GM12878 (cell line): ENCODE results near the gene CASS4. TPM values are rescaled to one million over a fixed set of nuclear protein-coding genes. Genes with fewer than 3 reads are reported as not detected.

Experiments
- ATAC-seq: fragments of 200-7000 bp; cut with Tn5 transposase; 3 replicates; pipeline ENCODE4 v1.9.1; 2020; ENCODE audit warnings: mild to moderate bottlenecking, moderate library complexity
- BruUV-seq: library from RNA; stranded (reverse); fragments of 400-500 nt; replicated peaks from 2 replicates; lab custom pipeline; 2021; lab: Mats Ljungman, UMichigan
- CTCF ChIA-PET: fragments of 300-600 bp; sonication (Branson Sonifier 250); formaldehyde crosslinking; extraction: SDS; loops from one replicate; lab custom pipeline; 2021; ENCODE audit warnings: inconsistent platforms; lab: Yijun Ruan, JAX
- POLR2A ChIA-PET: fragments of 350-600 bp; formaldehyde crosslinking; extraction: SDS; loops from one replicate; lab custom pipeline; 2021; ENCODE audit warnings: inconsistent platforms; lab: Charles Lee
- RAD21 ChIA-PET: fragments of 300-600 bp; sonication (Branson Sonifier 250); formaldehyde crosslinking; loops from one replicate; lab custom pipeline; 2023; ENCODE audit warnings: antibody characterized with exemption; ENCODE audit not compliant: unreplicated experiment; lab: Charles Lee
- SMC1A ChIA-PET: fragments of 300-600 bp; sonication (Branson Sonifier 250); formaldehyde crosslinking; loops from one replicate; lab custom pipeline; 2023; ENCODE audit not compliant: unreplicated experiment, uncharacterized antibody; lab: Charles Lee
- DNase-seq: peaks from one replicate; pipeline ENCODE4 v3.0.0-alpha.2; 2011; ENCODE audit warnings: low read depth, low spot score
- FAIRE-seq: peaks from 3 replicates; lab custom pipeline; 2011; peaks lifted over from hg19 to GRCh38; lab: Jason Lieb, UNC
- H2AFZ ChIP-seq: 2 replicates; pipeline ENCODE4 v1.6.0; 2011; ENCODE audit warnings: low read depth, low read length, control low read depth; ENCODE audit not compliant: control insufficient read depth
- H3K27ac ChIP-seq: 2 replicates; pipeline ENCODE4 v1.5.1; 2011; ENCODE audit warnings: control low read depth; ENCODE audit not compliant: control insufficient read depth, insufficient read depth
- H3K27me3 ChIP-seq, 2 experiments: replicated peaks in 1 of 2; 2 replicates each; pipeline versions ENCODE4 v1.6.0 to v1.6.1; 2011; ENCODE audit warnings: low read length in 1 of 2; ENCODE audit not compliant: control insufficient read depth in 2 of 2, insufficient read depth in 2 of 2
- H3K36me3 ChIP-seq, 2 experiments: 2 replicates each; pipeline ENCODE4 v1.5.1; 2011; ENCODE audit warnings: low read length in 1 of 2; ENCODE audit not compliant: control insufficient read depth in 2 of 2, insufficient read depth in 2 of 2
- H3K4me1 ChIP-seq: 2 replicates; pipeline ENCODE4 v1.6.1; 2011; ENCODE audit warnings: mild to moderate bottlenecking, low read length, moderate library complexity, mixed read lengths; ENCODE audit not compliant: control insufficient read depth, insufficient read depth
- H3K4me2 ChIP-seq: 2 replicates; pipeline ENCODE4 v1.6.0; 2011; ENCODE audit warnings: control low read depth; ENCODE audit not compliant: control insufficient read depth, insufficient read depth
- H3K4me3 ChIP-seq: fragments of 200-600 bp; sonication (generic); 2 replicates; pipeline ENCODE4 v1.5.1; 2016
- H3K79me2 ChIP-seq: 2 replicates; pipeline ENCODE4 v1.6.0; 2011; ENCODE audit warnings: low read length; ENCODE audit not compliant: control insufficient read depth, insufficient read depth
- H3K9ac ChIP-seq: 2 replicates; pipeline ENCODE4 v1.8.0; 2011; ENCODE audit warnings: low read length, control low read depth, mixed read lengths; ENCODE audit not compliant: control insufficient read depth, insufficient read depth
- H3K9me3 ChIP-seq: replicated peaks from 3 replicates; pipeline ENCODE4 v1.5.1; 2011; ENCODE audit warnings: mild to moderate bottlenecking, low read length; ENCODE audit not compliant: control insufficient read depth, insufficient read depth
- H4K20me1 ChIP-seq: 2 replicates; pipeline ENCODE4 v1.6.0; 2011; ENCODE audit not compliant: control insufficient read depth, insufficient read depth
- BHLHE40 ChIP-seq, 2 experiments: fragments of 450-650 bp in 1 of 2; IDR thresholded peaks; 2 replicates each; pipeline ENCODE4 v1.6.1; 2011 to 2017; ENCODE audit warnings: low read depth in 2 of 2, borderline replicate concordance in 1 of 2, improper control_type of control experiment in 1 of 2, low read length in 1 of 2, mild to moderate bottlenecking in 1 of 2
- EGR1 ChIP-seq, 2 experiments: IDR thresholded peaks; 1 replicate in 1 of 2; 2 replicates in 1 of 2; pipeline ENCODE4 v1.6.1; 2011 to 2012; ENCODE audit warnings: low read depth in 2 of 2, low read length in 2 of 2, borderline replicate concordance in 1 of 2, mild to moderate bottlenecking in 1 of 2, moderate library complexity in 1 of 2
- GABPA ChIP-seq: IDR thresholded peaks from 2 replicates; pipeline ENCODE4 v1.6.1; 2014; ENCODE audit warnings: antibody characterized with exemption, low read depth, mild to moderate bottlenecking, inconsistent platforms
- IKZF2 ChIP-seq, 2 experiments: fragments of 450-650 bp; IDR thresholded peaks; 2 replicates each; pipeline ENCODE4 v1.6.1; 2017; ENCODE audit warnings: mild to moderate bottlenecking in 2 of 2, moderate library complexity in 2 of 2
- NRF1 ChIP-seq: conservative IDR thresholded peaks from 2 replicates; pipeline ENCODE4 v1.6.1; 2011; ENCODE audit warnings: mild to moderate bottlenecking, low read depth, low read length, improper control_type of control experiment
- WGBS: methylation state at CpG from one replicate; pipeline ENCODE4 v1.1.6; 2016; ENCODE audit warnings: low lambda C conversion rate; ENCODE audit not compliant: insufficient replicate concordance, insufficient coverage; ENCODE audit errors: missing lambda C conversion rate; 5-methylcytosine and 5-hydroxymethylcytosine counted together
- in situ Hi-C: fragments of 300-500 bp; cut with MboI; formaldehyde crosslinking; loops from 9 replicates; pipeline ENCODE4 v1.14.3; 2018; ENCODE audit warnings: mixed read lengths
- intact Hi-C: fragments of 100-400 bp; cut with micrococcal nuclease; formaldehyde crosslinking; loops from one replicate; pipeline ENCODE4 v1.14.2; 2022; ENCODE audit not compliant: unreplicated experiment
- polyA plus RNA-seq, 11 experiments: library from polyadenylated mRNA; depleted of rRNA in 4 of 11; unstranded in 6 of 11; stranded (reverse) in 5 of 11; fragments of >200 nt; fragmentation: Nextera tagmentation in 4 of 11; fragmentation: Illumina TruSeq in 1 of 11; extraction: Ambion mirVana in 4 of 11; extraction: Trizol in 1 of 11; gene quantifications; 1 replicate in 1 of 11; 2 replicates in 10 of 11; pipeline versions ENCODE4 v1.2.1 to v1.2.3, GENCODE V29; 2011 to 2016; ENCODE audit warnings: inconsistent platforms in 2 of 11, missing spikeins in 2 of 11, low read depth in 1 of 11
- total RNA-seq, 4 experiments: library from RNA; depleted of rRNA in 3 of 4; stranded (reverse); fragments of >200 nt in 3 of 4; fragmentation: Illumina TruSeq in 1 of 4; extraction: Trizol in 1 of 4; gene quantifications; 2 replicates each; pipeline versions ENCODE4 v1.2.1 to v1.2.3, GENCODE V29; 2013 to 2021
- TF ChIP-seq, protein P1 (sequence below): IDR thresholded peaks from 2 replicates; pipeline ENCODE4 v1.6.1; 2012; ENCODE audit warnings: low read length, inconsistent platforms

Gene CASS4
- total and polyA plus RNA-seq, 10 of the 15 experiments (the other 5 are each of a cell fraction or from before 2014, with no cell fraction given): 0.04 to 0.24 (median 0.11) TPM; not detected in 1

GRCh38 chr20:56428881-56429280 lies 16.8 kb downstream of the CASS4 start:
- Histone ChIP-seq H3K36me3 (no peaks in the 10 kb centered on the region), H3K4me3 (no peak overlapping the region), H2AFZ (no peak overlapping the region; the same call in 1 of the 2 replicates), H3K4me2 (no peak overlapping the region), H3K27ac (no peak overlapping the region), H3K4me1 (peaks cover 10% of the 10 kb centered on the region), H3K9ac (no peak overlapping the region), H3K79me2 (no peaks in the 10 kb centered on the region), H4K20me1 (no peaks in the 10 kb centered on the region), H3K27me3 (no peaks in the 10 kb centered on the region), H3K9me3 (no peaks in the 10 kb centered on the region)
- BruUV-seq: no TSS peak
- POLR2A ChIA-PET: interaction anchor here (0.7 kb wide), 1 partner anchor 38 kb away, joined by 4 read pairs; no protein-coding TSS in a partner anchor
- DNase-seq (no peak), FAIRE-seq (no peak), ATAC-seq (peak; percentile 54)
- RAD21 ChIA-PET: interaction anchor here (0.6 kb wide), 1 partner anchor 169 kb away, joined by 3 read pairs; no protein-coding TSS in a partner anchor
- intact Hi-C loops: no loop called here
- CTCF ChIA-PET: no interaction called here
- in situ Hi-C loops: no loop called here
- WGBS: 37% methylated on average over 8 of the region's 8 CpGs
- SMC1A ChIA-PET: interaction anchor here (1.0 to 2.0 kb wide), 3 partner anchors 8 to 23 kb away, joined by 3 to 6 read pairs (median 3); no protein-coding TSS in a partner anchor
- peak in 1 of 2 experiments; percentile 41; a peak in 2 of 4 replicates for TF ChIP-seq BHLHE40 (IDR thresholded peaks at IDR 0.05; ENCODE audit: borderline replicate concordance in 1 of 2, low read depth in 2 of 2, low read length in 1 of 2)
- no peak for TF ChIP-seq NRF1

DNA sequence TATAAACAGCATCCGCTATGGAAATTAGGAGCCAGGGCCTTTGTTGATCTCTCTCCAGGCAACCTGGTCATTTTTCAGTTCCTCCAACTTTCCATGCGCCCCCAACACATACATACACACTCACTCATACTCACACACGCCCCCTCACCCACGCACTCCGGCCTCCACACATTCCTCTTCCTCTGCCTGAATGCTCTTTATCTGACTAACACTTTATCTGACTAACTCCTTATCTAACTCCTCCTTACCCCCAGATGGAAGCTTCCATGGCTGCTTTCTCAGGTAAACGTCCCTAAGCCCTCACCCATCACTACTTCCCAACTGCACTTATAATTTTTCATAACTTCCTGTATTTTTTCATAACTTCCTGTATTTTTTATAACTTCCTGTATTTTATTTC lies 17.4 kb downstream of the CASS4 start:
- no TSS peak for BruUV-seq
- Histone ChIP-seq H3K4me1 (peaks cover 10% of the 10 kb centered on the region), H3K27me3 (no peaks in the 10 kb centered on the region), H3K27ac (no peak overlapping the region), H2AFZ (peak overlapping the region; percentile 79), H4K20me1 (no peaks in the 10 kb centered on the region), H3K4me3 (no peak overlapping the region), H3K9me3 (no peaks in the 10 kb centered on the region), H3K36me3 (no peaks in the 10 kb centered on the region), H3K9ac (no peak overlapping the region), H3K79me2 (no peaks in the 10 kb centered on the region), H3K4me2 (no peak overlapping the region)
- intact Hi-C loops: no loop called here
- no peak for DNase-seq
- ATAC-seq: no peak
- FAIRE-seq: no peak
- ChIA-PET RAD21 (no interaction called here), SMC1A (interaction anchor here (1.9 to 2.0 kb wide), 2 partner anchors 8 to 10 kb away, joined by 5 to 6 read pairs; no protein-coding TSS in a partner anchor), POLR2A (no interaction called here), CTCF (no interaction called here)
- 38% methylated on average over 6 of the region's 6 CpGs for WGBS
- peak in 1 of 2 experiments; percentile 61; a peak in 2 of 3 replicates for TF ChIP-seq EGR1 (IDR thresholded peaks at IDR 0.05; ENCODE audit: borderline replicate concordance in 1 of 2, low read depth in 2 of 2, low read length in 2 of 2)
- TF ChIP-seq, protein P1, sequence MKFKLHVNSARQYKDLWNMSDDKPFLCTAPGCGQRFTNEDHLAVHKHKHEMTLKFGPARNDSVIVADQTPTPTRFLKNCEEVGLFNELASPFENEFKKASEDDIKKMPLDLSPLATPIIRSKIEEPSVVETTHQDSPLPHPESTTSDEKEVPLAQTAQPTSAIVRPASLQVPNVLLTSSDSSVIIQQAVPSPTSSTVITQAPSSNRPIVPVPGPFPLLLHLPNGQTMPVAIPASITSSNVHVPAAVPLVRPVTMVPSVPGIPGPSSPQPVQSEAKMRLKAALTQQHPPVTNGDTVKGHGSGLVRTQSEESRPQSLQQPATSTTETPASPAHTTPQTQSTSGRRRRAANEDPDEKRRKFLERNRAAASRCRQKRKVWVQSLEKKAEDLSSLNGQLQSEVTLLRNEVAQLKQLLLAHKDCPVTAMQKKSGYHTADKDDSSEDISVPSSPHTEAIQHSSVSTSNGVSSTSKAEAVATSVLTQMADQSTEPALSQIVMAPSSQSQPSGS: no peak
- peak in 1 of 2 experiments; percentile 13; a peak in 1 of 4 replicates for TF ChIP-seq IKZF2 (IDR thresholded peaks at IDR 0.05)
- TF ChIP-seq GABPA: 0 out of 2 replicates have a peak, but pooled peaks have one; percentile 14
- in situ Hi-C loops: no loop called here
